ENCODE measurements around the gene TMEM170B. TPM values are rescaled to one million over a fixed set of nuclear protein-coding genes. Genes with fewer than 3 reads are reported as not detected.

TMEM170B gene
- total RNA-seq, 1 experiment from 2014 or later = 1.0 TPM

DNA sequence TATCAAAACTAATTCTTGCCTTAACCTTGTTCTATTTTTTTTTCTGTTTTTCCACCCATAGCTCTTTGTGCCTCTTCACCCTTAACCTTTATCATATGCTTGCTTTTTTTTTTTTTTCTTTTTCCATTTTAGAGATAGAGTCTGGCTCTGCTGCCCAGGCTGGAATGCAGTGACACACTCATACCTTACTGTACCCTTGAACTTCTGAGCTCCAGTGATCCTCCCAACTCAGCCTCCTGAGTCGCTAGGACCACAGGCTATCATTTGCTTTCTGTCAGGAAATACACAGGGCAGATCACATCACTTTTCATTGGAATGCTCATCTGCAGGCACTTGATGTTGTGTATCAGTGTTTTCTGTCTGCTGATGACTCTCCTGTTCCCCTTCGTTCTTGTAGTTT lies 33.5 kb downstream of the TMEM170B start:
- Histone ChIP-seq H2AFZ (ENCODE audit: low read depth, low read length, poor library complexity, severe bottlenecking) (no peak overlapping the region), H3K9me2 (ENCODE audit: insufficient read depth) (no peaks in the 10 kb centered on the region), H3K9ac (ENCODE audit: low read length) (no peak overlapping the region), H3K27me3 (ENCODE audit: insufficient read depth, low read length) (no peaks in the 10 kb centered on the region), H3K36me3 (ENCODE audit: control insufficient read depth in 1 of 2, insufficient read depth in 2 of 2, low read length in 2 of 2) (no peaks in the 10 kb centered on the region), H3K79me2 (ENCODE audit: insufficient read depth, low read length) (no peaks in the 10 kb centered on the region), H3K4me3 (replicated peaks in 1 of 2; ENCODE audit: low read depth in 1 of 2, low read length in 2 of 2) (no peak overlapping the region), H3K27ac (ENCODE audit: low read depth, low read length) (no peak overlapping the region), H4K20me1 (ENCODE audit: insufficient read depth) (no peaks in the 10 kb centered on the region), H3K9me3 (ENCODE audit: control insufficient read depth in 1 of 2, insufficient read depth in 1 of 2, low read depth in 1 of 2, low read length in 2 of 2) (no peaks in the 10 kb centered on the region), H3K4me1 (ENCODE audit: control insufficient read depth in 1 of 2, insufficient read depth in 2 of 2, low read length in 2 of 2) (no peaks in the 10 kb centered on the region), H3K4me2 (ENCODE audit: low read length) (no peak overlapping the region)
- TF ChIP-seq FOSL1 (IDR thresholded peaks at IDR 0.05; ENCODE audit: low read depth) (no peak), EZH2 (IDR thresholded peaks at IDR 0.05) (no peak), SRF (IDR thresholded peaks at IDR 0.05; ENCODE audit: low read depth) (no peak), POLR2AphosphoS5 (IDR thresholded peaks at IDR 0.05; ENCODE audit: low read depth, low read length) (no peak), ZNF274 (IDR thresholded peaks at IDR 0.05; ENCODE audit: low read depth, low read length) (no peak), SP1 (IDR thresholded peaks at IDR 0.05; ENCODE audit: low read depth) (no peak)
- TF ChIP-seq, protein P1, sequence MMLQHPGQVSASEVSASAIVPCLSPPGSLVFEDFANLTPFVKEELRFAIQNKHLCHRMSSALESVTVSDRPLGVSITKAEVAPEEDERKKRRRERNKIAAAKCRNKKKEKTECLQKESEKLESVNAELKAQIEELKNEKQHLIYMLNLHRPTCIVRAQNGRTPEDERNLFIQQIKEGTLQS (IDR thresholded peaks at IDR 0.05) = no peak
- TF ChIP-seq, protein P2, sequence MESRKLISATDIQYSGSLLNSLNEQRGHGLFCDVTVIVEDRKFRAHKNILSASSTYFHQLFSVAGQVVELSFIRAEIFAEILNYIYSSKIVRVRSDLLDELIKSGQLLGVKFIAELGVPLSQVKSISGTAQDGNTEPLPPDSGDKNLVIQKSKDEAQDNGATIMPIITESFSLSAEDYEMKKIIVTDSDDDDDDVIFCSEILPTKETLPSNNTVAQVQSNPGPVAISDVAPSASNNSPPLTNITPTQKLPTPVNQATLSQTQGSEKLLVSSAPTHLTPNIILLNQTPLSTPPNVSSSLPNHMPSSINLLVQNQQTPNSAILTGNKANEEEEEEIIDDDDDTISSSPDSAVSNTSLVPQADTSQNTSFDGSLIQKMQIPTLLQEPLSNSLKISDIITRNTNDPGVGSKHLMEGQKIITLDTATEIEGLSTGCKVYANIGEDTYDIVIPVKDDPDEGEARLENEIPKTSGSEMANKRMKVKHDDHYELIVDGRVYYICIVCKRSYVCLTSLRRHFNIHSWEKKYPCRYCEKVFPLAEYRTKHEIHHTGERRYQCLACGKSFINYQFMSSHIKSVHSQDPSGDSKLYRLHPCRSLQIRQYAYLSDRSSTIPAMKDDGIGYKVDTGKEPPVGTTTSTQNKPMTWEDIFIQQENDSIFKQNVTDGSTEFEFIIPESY (IDR thresholded peaks at IDR 0.05; ENCODE audit: extremely low read depth, insufficient replicate concordance, low read length) = no peak
- no peak for DNase-seq (ENCODE audit: low read depth, low spot score)
- CTCF ChIA-PET = interaction anchor here (1.0 kb wide), 1 partner anchor 74 kb away, joined by 3 read pairs; no protein-coding TSS in a partner anchor
- no TSS peak for BruUV-seq (replicated peaks)
- POLR2A ChIA-PET = no interaction called here
- intact Hi-C loops (cut with micrococcal nuclease) = loop anchor here (10.0 kb wide), 1 partner anchor 396 kb away; no protein-coding TSS in a partner anchor
- RAD21 ChIA-PET (ENCODE audit: low non-redundant PET in 1 of 2, low total read pairs in 2 of 2, uncharacterized antibody in 2 of 2, unreplicated experiment in 2 of 2) = no interaction called here
- ATAC-seq = no peak

Data from HCT116 (cell line).